ENCODE results near the gene TBC1D7.

The TBC1D7 gene

GRCh38 chr6:13328076-13328874 is at the start of gene TBC1D7 (continued):
- TF ChIP-seq AEBP2 (tag by site-specific recombination; IDR thresholded peaks at IDR 0.05; ENCODE audit: borderline replicate concordance) = no peak
- no peak for TF ChIP-seq ZBTB7A (tag by site-specific recombination; IDR thresholded peaks at IDR 0.05; ENCODE audit: low read depth)
- TF ChIP-seq SALL2 (tag by site-specific recombination; IDR thresholded peaks at IDR 0.05; ENCODE audit: borderline replicate concordance) = no peak
- TF ChIP-seq KLF9 (tag by site-specific recombination; IDR thresholded peaks at IDR 0.05; ENCODE audit: low read depth) = 0 out of 2 replicates have a peak, but pooled peaks have one; percentile 0
- no peak for TF ChIP-seq TCF7L2 (IDR thresholded peaks at IDR 0.05; ENCODE audit: borderline replicate concordance, low read depth, low read length)
- TF ChIP-seq SP3 (tag by site-specific recombination; IDR thresholded peaks at IDR 0.05) = peak; percentile 32; the same call in 1 of the 2 replicates
- TF ChIP-seq ZBTB8A (tag by site-specific recombination; IDR thresholded peaks at IDR 0.05) = peak; percentile 87
- TF ChIP-seq ZIC2 (tag by site-specific recombination; IDR thresholded peaks at IDR 0.05) = peak; percentile 37; the same call in 1 of the 2 replicates
- TF ChIP-seq ZNF473 (tag by site-specific recombination; IDR thresholded peaks at IDR 0.05) = no peak
- TF ChIP-seq ZNF157 (tag by site-specific recombination; IDR thresholded peaks at IDR 0.05) = no peak
- peak; percentile 75; the same call in 1 of the 2 replicates for TF ChIP-seq ZNF501 (tag by site-specific recombination; IDR thresholded peaks at IDR 0.05)
- no peak for TF ChIP-seq ZBTB1 (tag by site-specific recombination; IDR thresholded peaks at IDR 0.05)
- no peak for TF ChIP-seq KLF7 (tag by site-specific recombination; IDR thresholded peaks at IDR 0.05; ENCODE audit: borderline replicate concordance)
- no peak for TF ChIP-seq SETDB1 (IDR thresholded peaks at IDR 0.05; ENCODE audit: insufficient read length, low read length)
- TF ChIP-seq SP2 (tag by site-specific recombination; IDR thresholded peaks at IDR 0.05) = peak; percentile 58
- peak; percentile 47; the same call in 1 of the 2 replicates for TF ChIP-seq ZNF600 (tag by site-specific recombination; IDR thresholded peaks at IDR 0.05)
- no peak for TF ChIP-seq ZNF580 (tag by site-specific recombination; IDR thresholded peaks at IDR 0.05)
- no peak for TF ChIP-seq ZNF530 (tag by site-specific recombination; IDR thresholded peaks at IDR 0.05; ENCODE audit: low read depth)
- no peak; the same call in 1 of the 2 replicates for TF ChIP-seq KLF8 (tag by site-specific recombination; IDR thresholded peaks at IDR 0.05)
- TF ChIP-seq ZBTB20 (tag by site-specific recombination; IDR thresholded peaks at IDR 0.05) = peak; percentile 98
- TF ChIP-seq ZNF146 (tag by site-specific recombination; IDR thresholded peaks at IDR 0.05) = no peak
- TF ChIP-seq ZNF658 (tag by site-specific recombination; IDR thresholded peaks at IDR 0.05) = no peak
- no peak for TF ChIP-seq ELK4 (IDR thresholded peaks at IDR 0.05; ENCODE audit: borderline replicate concordance, low read depth, low read length)
- peak; percentile 52; the same call in 1 of the 2 replicates for TF ChIP-seq HIC1 (tag by site-specific recombination; IDR thresholded peaks at IDR 0.05)
- TF ChIP-seq ZBTB11 (tag by site-specific recombination; conservative IDR thresholded peaks at IDR 0.05; ENCODE audit: low read depth) = peak; percentile 74
- TF ChIP-seq BCL11A (tag by site-specific recombination; IDR thresholded peaks at IDR 0.05; ENCODE audit: low read depth) = no peak
- TF ChIP-seq ZNF366 (tag by site-specific recombination; conservative IDR thresholded peaks at IDR 0.05) = peak; percentile 74
- peak; percentile 35; the same call in 1 of the 2 replicates for TF ChIP-seq IKZF3 (tag by site-specific recombination; IDR thresholded peaks at IDR 0.05)
- peak; percentile 74 for TF ChIP-seq ZEB2 (tag by site-specific recombination; IDR thresholded peaks at IDR 0.05)
- peak; percentile 98 for TF ChIP-seq ZNF341 (tag by site-specific recombination; IDR thresholded peaks at IDR 0.05; ENCODE audit: low read depth)
- TF ChIP-seq SP7 (tag by site-specific recombination; IDR thresholded peaks at IDR 0.05) = peak; percentile 35
- TF ChIP-seq ZNF777 (tag by site-specific recombination; IDR thresholded peaks at IDR 0.05; ENCODE audit: borderline replicate concordance) = peak; percentile 85; the same call in 1 of the 2 replicates

Data from HEK293 (cell line).